HG03064 (cell line): ENCODE measurements around the gene SNTG2.
"Not testable (repeated sequence)": the region's sequence is repeated elsewhere in the genome, so short reads cannot be mapped to it uniquely, and the experiment has no call there.

ENCODE experiments used
- ATAC-seq: cut with Tn5 transposase; IDR thresholded peaks from one replicate; pipeline ENCODE4 v1.9.1; 2021; ENCODE audit warnings: low read depth; ENCODE audit not compliant: unreplicated experiment

The SNTG2 gene

DNA sequence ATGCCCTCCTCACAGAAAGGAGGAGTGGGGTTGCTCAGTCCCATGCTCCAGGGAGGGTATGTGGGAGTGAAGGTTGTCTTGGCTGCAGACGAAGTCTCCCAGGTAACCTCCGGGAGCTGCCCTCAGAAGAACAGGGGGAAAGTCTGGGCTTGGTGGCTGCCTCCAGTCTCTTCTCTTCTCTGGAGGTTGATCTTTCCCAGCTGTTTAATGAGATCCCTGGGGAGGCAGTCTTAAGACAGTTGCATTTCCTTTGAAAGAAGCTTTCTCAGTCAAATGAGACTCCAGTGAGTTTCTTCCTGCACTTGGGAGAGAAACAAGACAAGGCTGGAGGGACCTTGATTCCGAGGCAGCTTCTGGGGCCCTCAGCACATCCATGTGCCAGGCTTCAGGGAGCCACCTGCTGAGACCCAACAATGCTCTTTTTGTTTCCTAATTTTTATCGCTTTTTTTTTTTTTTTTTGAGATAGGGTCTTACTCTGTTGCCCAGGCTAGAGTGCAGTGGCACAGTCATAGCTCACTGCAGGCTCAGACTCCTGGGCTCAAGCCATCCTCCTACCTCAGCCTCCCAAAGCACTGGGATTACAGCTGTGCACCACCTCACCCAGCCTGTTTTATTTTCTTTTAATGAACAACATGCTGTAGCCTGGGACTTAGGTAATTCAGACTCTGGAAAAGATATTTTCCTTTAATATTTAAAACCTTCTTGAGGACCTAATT is 390.9 kb downstream of the SNTG2 start:
- no peak for ATAC-seq

DNA sequence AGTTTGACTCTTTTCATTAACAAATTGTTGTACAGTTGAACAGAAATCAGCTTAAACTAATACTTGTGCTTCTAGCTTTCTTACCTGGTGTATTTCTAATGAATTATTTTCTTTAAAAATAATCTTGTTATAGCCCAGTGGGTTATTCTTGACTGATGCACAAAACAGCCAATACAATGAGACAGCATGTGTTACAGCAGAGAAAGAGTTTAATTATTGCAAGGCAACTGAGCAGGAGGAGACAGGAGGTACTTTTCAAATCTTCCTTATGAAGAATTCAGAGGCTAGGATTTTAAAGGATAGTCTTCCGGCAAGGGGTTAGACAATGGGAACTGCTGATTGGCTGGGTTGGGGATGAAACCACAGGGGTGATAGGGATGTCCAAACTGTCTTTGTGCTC is 398.1 kb downstream of the SNTG2 start:
- no peak for ATAC-seq

GRCh38 chr2:1350111-1350510 is 399.5 kb downstream of the SNTG2 start:
- no peak for ATAC-seq

DNA sequence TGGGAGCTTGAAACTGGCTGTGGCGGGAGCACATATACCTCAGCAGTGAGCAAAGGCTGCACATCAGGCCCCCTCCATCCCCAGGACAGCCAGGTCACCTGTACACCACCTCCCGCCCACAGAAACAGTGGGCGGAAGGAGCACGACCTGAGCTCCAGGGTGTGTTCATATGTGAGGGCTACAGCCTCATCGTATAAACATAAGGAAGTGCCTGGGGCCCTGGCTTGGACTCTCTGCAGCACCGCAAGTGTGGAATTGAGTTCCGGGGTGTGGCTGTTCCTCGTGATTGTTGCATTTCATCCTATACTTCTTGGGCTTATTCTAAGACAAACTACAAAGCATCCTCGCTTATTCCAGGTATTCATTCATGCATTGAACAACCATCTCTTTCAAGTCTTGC is 402.5 kb downstream of the SNTG2 start:
- ATAC-seq = no peak

DNA sequence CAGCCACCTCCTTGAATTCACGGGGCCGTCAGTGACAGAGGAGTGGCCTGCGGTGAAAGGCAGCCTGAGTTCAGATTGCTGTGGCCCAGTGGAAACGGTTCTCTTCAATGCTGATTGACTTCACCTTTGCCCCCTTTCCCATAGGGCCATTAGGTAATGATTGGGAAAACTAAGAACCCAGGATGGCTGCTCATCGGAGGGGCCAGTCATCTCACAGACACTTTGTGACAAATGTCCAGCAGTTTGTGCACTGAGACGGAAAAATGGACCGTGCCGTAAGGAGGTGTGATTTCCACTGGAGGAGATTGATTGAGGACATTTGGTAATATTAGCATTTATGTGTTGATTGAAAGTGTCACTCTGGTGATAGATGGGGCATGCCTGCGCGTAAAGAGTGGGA is 402.9 kb downstream of the SNTG2 start:
- no peak for ATAC-seq

DNA sequence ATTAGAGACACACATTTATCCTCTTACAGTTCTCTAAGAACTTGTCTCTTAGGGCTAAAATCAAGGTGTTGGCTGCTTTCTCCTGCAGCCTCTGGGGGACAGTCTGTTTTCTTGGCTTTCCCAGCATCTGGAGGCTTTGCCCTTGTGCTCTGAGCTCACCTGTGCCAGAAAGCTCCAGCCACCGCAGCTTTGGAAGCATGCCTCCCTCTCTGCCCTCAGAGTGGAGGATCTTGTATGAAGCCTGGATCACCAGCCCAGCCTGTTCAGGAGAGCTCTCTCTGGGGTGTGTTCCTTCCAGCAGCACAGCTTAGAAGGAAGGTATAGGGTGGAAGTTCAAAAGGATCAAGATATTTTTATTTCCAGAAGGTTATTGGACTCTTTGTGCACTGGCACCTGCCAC is 409.5 kb downstream of the SNTG2 start:
- ATAC-seq = no peak

DNA sequence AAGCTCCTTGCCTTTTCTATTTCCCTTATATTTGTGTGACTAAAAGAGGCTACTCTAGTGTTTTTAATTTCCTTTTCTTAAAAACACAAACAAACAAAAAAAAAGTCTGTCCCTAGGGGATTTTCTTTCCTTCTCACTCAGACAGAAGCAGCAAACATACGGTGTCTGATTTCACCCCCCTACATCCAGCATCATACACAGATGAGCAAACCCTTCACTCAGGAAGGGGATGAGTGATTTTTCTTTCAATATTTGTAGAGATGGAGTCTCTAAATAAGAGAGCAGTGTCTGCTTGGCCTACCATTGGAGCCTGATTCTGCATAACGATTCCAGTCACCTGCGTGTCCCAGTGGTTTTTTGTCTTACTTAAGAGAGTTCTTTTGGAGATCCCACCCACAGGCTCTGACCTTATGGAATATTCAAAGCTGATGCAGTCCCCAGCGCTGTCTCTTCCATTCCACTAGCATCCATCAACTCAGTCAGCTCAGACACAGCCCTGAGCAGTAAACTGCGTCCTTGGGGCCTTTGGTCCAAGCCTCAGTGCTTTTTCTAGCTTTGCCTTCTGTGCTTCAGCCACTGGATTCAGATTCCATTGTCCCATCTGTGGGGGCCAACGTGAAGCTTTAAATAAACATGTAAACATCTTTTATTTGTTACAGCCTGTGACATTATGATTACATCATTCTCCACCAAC is 410.1 kb downstream of the SNTG2 start:
- ATAC-seq = no peak

DNA sequence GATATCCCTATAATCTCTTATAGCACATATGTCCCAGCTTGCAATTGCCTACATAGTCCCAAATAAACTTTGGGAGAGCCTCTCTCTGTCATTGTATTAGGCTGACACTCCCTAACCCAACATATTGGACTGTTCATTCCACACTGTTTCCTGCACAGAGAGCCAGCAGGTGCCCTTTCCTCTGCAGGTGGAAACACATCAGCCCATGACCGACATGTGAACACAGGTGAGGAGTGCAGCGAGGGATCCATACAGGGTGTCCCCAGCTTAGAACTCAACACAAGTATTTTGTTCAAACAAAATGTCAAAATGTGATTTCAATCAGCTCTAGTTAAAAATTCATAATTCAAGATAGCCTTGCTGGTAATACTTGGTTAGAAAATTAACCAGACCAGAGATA is 412.7 kb downstream of the SNTG2 start:
- ATAC-seq = no peak

- ATAC-seq = no peak
Observed at GRCh38 chr2:1366546-1367134, 416.0 kb downstream of the SNTG2 start.

DNA sequence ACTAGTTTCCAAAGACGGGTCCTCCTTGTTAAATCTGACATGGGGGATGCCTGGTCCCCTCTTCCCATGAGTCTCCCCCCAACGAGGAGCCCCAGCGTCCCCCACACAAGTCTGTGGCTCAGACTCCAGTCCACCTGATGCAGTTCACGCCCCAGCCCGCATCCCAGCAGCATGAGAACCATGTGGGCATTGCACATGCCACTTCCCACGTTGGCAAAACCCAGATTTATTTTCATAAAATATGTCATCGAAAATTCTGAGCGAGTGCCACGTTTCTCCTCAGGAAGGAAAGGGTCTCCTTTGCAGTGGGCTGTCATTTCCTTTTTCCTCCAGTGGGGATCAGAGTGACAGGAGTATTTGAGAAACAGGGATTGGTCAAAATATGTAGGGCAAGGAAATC is 417.0 kb downstream of the SNTG2 start:
- ATAC-seq = no peak

GRCh38 chr2:1369905-1370304 is 419.3 kb downstream of the SNTG2 start:
- ATAC-seq = no peak

DNA sequence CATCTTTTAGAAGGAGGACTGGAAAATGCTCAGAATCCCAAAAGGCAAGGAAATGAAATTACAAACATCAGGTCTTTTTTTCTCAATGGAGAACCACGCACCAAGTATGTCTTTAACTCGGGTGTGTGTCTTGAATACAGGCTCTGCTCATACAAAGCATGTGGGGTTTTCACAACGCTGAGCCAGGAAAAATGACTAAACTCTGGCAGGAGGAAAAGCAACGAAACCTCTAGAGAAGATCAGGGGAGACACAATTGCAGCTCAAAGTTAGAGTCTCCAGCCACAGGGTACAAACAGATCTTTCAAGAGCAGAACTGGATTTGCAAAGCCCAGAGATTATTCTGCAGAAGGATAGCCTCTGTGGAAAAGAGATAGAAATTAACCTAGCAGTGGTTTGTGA is 419.8 kb downstream of the SNTG2 start:
- no peak for ATAC-seq

GRCh38 chr2:1371082-1371481 is 420.4 kb downstream of the SNTG2 start:
- no peak for ATAC-seq

DNA sequence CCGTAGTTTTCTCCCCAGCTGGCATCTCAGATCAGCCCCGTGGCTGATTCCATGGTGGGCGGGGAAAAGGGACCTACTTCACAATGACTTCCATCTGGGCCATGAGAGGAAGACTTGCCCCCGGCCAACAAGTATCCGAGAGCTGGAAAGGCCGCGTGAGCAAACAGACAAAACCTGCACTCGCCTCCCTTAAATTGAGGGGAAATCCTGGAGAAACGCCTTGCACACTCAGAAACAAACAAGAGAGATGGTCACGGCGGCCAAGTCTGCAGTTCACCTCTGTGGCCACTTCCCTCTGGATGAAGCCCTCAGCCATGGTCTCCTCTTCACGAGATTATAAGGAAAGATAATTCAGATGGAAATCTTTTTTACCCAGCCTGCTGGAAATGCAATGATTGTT is 423.2 kb downstream of the SNTG2 start:
- ATAC-seq = no peak

DNA sequence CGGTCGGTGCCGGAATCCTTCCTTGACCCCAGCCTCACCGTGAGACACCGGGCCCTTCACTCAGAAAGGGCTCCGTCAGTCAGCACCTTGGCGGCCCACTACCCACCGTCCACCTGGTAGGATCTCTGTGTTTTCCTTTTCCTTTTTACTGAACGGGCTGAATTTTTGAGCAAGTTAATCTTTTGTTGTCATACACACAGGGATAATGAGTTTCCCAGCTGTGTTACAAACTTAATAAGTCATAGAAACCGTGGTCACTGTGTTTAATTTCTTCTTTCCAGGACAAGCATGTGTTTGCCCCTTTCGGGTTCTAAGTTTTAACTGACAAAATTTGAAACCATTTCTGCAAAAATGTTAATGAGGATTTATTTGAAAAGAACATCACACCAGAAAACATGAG is 423.6 kb downstream of the SNTG2 start:
- ATAC-seq = no peak

DNA sequence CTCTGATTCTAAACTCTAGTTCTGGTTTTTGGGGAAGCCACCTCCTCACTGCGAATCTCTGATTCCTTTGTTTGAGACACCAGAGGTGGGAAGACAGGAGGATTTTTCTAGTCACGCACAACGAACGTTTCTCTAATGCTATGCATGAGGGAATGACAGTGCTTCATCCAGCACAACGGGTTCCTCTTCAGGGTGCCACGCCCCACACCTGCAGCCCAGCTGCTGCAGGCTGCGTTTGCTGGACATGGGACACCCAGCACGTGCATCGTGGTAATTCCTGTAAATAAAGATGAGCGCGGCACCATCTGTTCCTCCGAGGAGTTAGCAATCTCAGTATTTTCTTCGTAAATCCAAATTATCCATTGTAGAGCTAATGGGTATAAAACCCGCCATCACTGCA is 425.1 kb downstream of the SNTG2 start:
- ATAC-seq = no peak

DNA sequence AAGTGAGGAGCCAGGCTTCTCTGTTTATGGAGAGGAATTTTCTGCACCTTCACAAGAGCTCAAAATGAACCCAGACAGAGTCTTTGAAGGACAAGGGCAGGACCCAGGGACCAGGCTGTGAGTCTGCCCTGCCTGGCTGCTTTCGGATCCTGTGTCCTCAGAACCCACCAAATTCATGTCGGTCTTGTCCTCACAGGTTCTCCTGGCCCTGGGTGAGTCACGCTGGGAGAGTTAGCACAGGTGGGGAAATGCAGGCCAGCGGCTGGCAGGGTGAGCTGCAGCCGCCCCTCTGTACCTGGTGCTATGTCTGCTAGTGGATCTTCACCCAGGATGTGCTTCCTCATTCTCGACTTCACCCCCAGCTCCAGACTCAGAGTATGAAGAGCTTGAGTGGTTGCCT is 426.8 kb downstream of the SNTG2 start:
- no peak for ATAC-seq

DNA sequence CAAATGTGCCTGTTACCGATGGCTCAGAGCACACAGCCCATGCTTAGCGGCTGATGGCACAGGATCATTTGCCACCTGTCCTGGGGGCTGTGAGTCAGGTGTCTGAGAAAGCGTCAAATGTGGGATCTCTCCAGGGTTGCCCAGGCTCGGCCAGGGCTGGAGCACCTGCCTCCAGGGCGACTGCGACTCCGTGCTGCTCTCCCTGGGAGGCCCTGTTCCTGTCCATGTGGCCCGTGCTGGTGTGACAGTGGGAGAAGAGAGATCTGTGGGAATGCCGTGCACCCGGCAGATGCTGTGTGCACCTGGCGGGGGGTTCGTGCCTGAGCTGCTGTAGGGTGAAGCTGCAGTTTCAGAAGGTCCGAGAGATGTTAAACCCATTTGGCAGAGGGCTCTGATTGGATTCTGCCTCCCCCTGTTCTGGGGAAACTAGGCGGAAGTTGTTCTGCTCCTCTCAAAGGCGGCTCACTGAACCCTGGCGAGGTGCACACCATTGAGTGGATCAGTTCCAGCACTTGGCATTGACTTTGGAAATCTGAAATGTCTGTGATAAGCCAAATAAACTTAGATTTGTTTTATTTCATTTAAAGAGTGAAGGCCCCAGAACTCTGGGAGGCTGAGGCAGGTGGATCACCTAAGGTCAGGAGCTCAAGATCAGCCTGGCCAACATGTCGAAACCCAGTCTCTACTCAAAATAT is 428.0 kb downstream of the SNTG2 start:
- ATAC-seq = no peak

DNA sequence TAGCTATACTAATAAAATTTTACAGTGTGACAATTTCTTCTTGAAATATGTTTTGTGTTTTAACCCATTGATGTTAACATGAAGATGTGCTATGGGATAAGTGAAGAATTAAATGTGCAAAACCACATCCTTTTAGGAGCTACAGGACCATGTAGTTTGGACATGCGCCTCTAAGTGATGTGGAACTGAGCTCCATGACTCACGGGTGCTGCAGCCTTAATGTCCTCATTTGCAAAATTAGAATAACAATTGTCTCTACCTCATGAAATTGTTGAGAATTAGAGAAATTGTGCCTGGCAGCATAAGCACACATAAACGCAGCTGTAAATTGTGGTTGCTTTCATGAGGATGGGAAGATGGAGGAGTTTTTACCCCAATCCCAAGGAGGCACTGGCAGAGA is 431.0 kb downstream of the SNTG2 start:
- ATAC-seq = no peak

- not testable (repeated sequence) for ATAC-seq
Observed at GRCh38 chr2:1387954-1388725, 437.5 kb downstream of the SNTG2 start.

DNA sequence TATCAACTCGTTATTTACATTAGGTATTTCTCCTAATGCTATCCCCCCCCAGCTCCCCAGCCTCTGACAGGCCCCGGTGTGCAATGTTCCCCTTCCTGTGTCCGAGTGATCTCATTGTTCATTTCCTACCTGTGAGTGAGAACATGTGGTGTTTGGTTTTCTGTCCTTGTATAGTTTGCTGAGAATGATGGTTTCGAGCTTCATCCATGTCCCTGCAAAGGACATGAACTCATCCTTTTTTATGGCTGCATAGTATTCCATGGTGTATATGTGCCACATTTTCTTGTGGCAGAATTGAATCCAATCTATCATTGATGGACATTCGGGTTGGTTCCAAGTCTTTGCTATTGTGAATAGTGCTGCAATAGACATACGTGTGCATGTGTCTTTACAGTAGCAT is 439.5 kb downstream of the SNTG2 start:
- ATAC-seq = not testable (repeated sequence)
